ENCODE results near the gene CNTNAP5. TPM values are rescaled to one million over a fixed set of nuclear protein-coding genes. Genes with fewer than 3 reads are reported as not detected.

The CNTNAP5 gene
- total RNA-seq, 1 experiment from 2014 or later, result not detected

DNA sequence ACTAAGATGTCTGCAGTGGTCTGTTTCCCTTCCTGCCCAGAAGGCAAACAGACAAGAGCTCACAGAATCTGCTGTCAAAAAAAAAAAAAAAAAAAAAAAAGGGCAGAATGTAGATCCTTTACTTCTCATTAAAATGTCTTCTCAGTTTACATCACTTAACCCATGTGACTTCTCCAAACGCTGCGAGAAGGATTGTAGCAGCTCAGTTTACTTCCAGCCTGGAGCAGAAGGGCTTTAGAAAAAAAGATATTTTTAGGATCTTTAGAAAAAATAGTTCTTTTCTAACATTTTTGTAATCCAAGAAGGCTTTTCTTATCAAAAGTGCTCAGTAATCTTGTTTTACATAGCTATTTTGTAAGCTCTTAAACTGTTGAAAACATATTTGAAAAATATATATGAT lies 425.4 kb downstream of the CNTNAP5 start:
- H3K27me3 Mint-ChIP-seq (ENCODE audit: insufficient read depth, unreplicated experiment), result no peaks in the 10 kb centered on the region
- TF ChIP-seq, protein P1, sequence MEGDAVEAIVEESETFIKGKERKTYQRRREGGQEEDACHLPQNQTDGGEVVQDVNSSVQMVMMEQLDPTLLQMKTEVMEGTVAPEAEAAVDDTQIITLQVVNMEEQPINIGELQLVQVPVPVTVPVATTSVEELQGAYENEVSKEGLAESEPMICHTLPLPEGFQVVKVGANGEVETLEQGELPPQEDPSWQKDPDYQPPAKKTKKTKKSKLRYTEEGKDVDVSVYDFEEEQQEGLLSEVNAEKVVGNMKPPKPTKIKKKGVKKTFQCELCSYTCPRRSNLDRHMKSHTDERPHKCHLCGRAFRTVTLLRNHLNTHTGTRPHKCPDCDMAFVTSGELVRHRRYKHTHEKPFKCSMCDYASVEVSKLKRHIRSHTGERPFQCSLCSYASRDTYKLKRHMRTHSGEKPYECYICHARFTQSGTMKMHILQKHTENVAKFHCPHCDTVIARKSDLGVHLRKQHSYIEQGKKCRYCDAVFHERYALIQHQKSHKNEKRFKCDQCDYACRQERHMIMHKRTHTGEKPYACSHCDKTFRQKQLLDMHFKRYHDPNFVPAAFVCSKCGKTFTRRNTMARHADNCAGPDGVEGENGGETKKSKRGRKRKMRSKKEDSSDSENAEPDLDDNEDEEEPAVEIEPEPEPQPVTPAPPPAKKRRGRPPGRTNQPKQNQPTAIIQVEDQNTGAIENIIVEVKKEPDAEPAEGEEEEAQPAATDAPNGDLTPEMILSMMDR (IDR thresholded peaks at IDR 0.05; ENCODE audit: unreplicated experiment), result no peak
- no peaks in the 10 kb centered on the region for H3K4me1 Mint-ChIP-seq (ENCODE audit: insufficient read depth, unreplicated experiment)
- H3K36me3 Mint-ChIP-seq (ENCODE audit: insufficient read depth, unreplicated experiment), result no peaks in the 10 kb centered on the region
- POLR2A ChIA-PET, result no interaction called here
- intact Hi-C loops (cut with micrococcal nuclease), result no loop called here
- DNase-seq (ENCODE audit: unreplicated experiment), result no peak
- no peaks in the 10 kb centered on the region for H3K9me3 Mint-ChIP-seq (ENCODE audit: unreplicated experiment)
- no peak overlapping the region for H3K27ac Mint-ChIP-seq (ENCODE audit: low read depth, unreplicated experiment)
- CTCF ChIA-PET, result no interaction called here
- no TSS peak for BruUV-seq (replicated peaks)
- H3K4me3 Mint-ChIP-seq (ENCODE audit: unreplicated experiment), result no peak overlapping the region

DNA sequence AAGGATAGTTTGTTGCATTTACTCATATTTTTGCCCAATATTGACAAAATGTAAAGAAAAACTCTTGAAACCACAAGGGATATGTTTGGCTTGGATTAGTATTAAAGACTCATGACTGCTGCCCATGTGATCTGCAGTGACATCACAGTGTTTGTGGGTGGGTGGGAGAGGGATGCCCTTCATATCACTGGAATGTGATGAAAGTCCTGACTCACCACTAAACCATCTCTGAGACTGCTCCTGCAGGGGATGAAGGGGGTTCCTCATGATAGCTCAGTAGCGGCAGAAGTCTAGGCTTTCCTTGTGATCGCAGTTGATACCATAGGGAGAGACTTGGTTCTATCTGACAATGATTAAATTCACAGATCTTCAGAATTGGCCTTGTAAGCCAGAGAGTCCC lies 451.2 kb downstream of the CNTNAP5 start:
- H3K4me3 Mint-ChIP-seq (ENCODE audit: unreplicated experiment), result no peak overlapping the region
- no peaks in the 10 kb centered on the region for H3K36me3 Mint-ChIP-seq (ENCODE audit: insufficient read depth, unreplicated experiment)
- TF ChIP-seq, protein P1 (IDR thresholded peaks at IDR 0.05; ENCODE audit: unreplicated experiment), result no peak
- no peak overlapping the region for H3K27ac Mint-ChIP-seq (ENCODE audit: low read depth, unreplicated experiment)
- ChIA-PET POLR2A (no interaction called here), CTCF (no interaction called here)
- no TSS peak for BruUV-seq (replicated peaks)
- H3K27me3 Mint-ChIP-seq (ENCODE audit: insufficient read depth, unreplicated experiment), result no peaks in the 10 kb centered on the region
- H3K9me3 Mint-ChIP-seq (ENCODE audit: unreplicated experiment), result no peaks in the 10 kb centered on the region
- peak; percentile 25 for DNase-seq (ENCODE audit: unreplicated experiment)
- H3K4me1 Mint-ChIP-seq (ENCODE audit: insufficient read depth, unreplicated experiment), result peaks cover 6% of the 10 kb centered on the region
- intact Hi-C loops (cut with micrococcal nuclease), result no loop called here

DNA sequence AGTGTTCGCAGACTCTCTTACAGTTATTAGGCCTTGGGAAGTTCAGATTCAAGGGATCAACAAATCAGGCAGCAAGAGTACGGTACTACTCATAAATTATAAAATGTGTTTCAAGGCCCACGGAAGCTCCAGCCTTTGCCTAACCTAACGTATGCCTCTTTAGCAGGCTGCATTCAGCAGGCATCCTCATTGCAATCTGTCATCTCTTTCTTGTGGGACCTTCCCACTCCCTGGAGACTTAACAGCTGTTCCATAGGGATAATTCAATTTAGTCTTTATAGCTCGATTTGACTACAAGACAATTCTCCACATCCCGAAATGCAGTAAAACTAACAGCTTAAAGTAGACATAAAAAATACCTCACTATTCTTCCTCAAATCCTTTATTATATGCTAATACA lies 453.7 kb downstream of the CNTNAP5 start:
- Mint-ChIP-seq H3K27me3 (ENCODE audit: insufficient read depth, unreplicated experiment) (no peaks in the 10 kb centered on the region), H3K4me3 (ENCODE audit: unreplicated experiment) (no peak overlapping the region), H3K27ac (ENCODE audit: low read depth, unreplicated experiment) (no peak overlapping the region), H3K4me1 (ENCODE audit: insufficient read depth, unreplicated experiment) (peaks cover 6% of the 10 kb centered on the region), H3K9me3 (ENCODE audit: unreplicated experiment) (no peaks in the 10 kb centered on the region), H3K36me3 (ENCODE audit: insufficient read depth, unreplicated experiment) (no peaks in the 10 kb centered on the region)
- no peak for DNase-seq (ENCODE audit: unreplicated experiment)
- BruUV-seq (replicated peaks), result no TSS peak
- ChIA-PET POLR2A (no interaction called here), CTCF (interaction anchor here (0.6 kb wide), 2 partner anchors 17 to 329 kb away, joined by 3 read pairs; no protein-coding TSS in a partner anchor)
- TF ChIP-seq, protein P1 (IDR thresholded peaks at IDR 0.05; ENCODE audit: unreplicated experiment), result no peak
- intact Hi-C loops (cut with micrococcal nuclease), result no loop called here

DNA sequence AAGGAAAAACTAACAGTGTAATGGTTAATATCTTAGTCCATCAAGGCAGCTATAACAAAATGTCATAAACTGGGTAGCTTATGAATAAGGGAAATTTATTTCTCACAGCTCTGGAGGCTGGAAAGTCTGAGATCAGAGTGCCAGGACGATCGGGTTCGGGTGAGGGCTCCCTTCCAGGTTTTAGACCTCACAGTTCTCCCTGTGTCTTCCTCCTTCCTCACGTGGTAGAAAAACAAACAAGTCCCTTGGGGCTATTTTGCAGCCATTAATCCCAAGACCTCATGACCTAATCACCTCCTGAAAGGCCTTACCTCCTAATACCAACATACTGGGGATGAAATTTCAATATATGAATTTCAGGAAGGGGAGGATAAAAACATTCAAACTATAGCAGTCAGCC lies 455.9 kb downstream of the CNTNAP5 start:
- no TSS peak for BruUV-seq (replicated peaks)
- Mint-ChIP-seq H3K27me3 (ENCODE audit: insufficient read depth, unreplicated experiment) (no peaks in the 10 kb centered on the region), H3K4me3 (ENCODE audit: unreplicated experiment) (no peak overlapping the region), H3K36me3 (ENCODE audit: insufficient read depth, unreplicated experiment) (no peaks in the 10 kb centered on the region), H3K9me3 (ENCODE audit: unreplicated experiment) (no peaks in the 10 kb centered on the region), H3K27ac (ENCODE audit: low read depth, unreplicated experiment) (no peak overlapping the region), H3K4me1 (ENCODE audit: insufficient read depth, unreplicated experiment) (peaks cover 6% of the 10 kb centered on the region)
- ChIA-PET POLR2A (interaction anchor here (0.6 kb wide), 1 partner anchor 12 kb away, joined by 3 read pairs; no protein-coding TSS in a partner anchor), CTCF (no interaction called here)
- intact Hi-C loops (cut with micrococcal nuclease), result no loop called here
- TF ChIP-seq, protein P1 (IDR thresholded peaks at IDR 0.05; ENCODE audit: unreplicated experiment), result no peak
- no peak for DNase-seq (ENCODE audit: unreplicated experiment)
